GM10266 (cell line): ENCODE results near the gene C1orf35.

Source experiments
- DNase-seq: peaks from one replicate; pipeline ENCODE4 v3.0.0; 2012; ENCODE audit errors: extremely low spot score
- CTCF ChIP-seq: IDR thresholded peaks from 2 replicates; pipeline ENCODE4 v1.5.1; 2012; ENCODE audit warnings: mild to moderate bottlenecking, low read depth; ENCODE audit not compliant: control insufficient read depth, insufficient read depth; ENCODE audit errors: missing control alignments

C1orf35 gene

GRCh38 chr1:228070851-228071250 is 32.3 kb downstream of the C1orf35 start:
- no peak for TF ChIP-seq CTCF
- DNase-seq, result no peak

GRCh38 chr1:228070173-228070572 is 33.0 kb downstream of the C1orf35 start:
- no peak for DNase-seq
- TF ChIP-seq CTCF, result no peak

- no peak for TF ChIP-seq CTCF
- DNase-seq, result no peak
Measured at GRCh38 chr1:228068359-228068758, 34.8 kb downstream of the C1orf35 start.

DNA sequence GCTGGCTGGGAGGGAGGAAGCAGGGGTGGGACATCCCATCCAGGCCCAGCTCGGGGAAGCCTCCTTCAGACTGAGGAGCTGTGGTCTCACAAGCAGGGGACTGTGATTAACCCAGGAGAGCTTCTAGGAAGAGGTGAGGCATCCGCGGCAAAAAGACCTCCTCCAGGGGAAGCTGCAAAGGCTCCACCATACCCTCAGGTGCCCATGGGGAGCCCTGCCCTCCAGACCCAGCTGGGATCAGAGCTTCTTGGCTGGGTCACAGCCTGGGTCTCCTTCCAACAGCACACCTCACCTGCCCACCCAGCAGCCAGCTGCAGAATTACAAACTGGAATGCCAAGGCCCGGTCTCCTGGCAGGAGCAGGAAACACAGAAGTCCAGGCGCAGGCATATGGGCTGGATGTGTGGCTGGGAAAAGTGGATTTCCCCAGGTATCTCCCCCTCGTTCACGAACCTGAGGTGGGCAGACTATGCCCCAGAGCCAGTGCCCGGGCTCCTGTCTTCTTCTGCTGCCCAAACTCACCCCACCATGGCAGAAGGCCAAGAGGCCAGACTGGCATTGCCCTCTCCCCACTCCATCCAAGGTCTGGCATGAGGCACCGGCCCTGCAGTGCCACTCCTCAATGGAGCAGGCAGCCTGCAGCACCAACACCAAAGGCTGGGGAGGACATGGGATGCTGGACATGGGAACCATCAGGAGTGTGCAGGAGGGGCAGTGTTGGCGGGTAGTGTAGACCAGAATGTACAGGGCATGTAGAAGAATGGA is 36.1 kb downstream of the C1orf35 start:
- DNase-seq, result no peak
- TF ChIP-seq CTCF, result no peak

GRCh38 chr1:228066416-228066815 is 36.7 kb downstream of the C1orf35 start:
- no peak for TF ChIP-seq CTCF
- DNase-seq, result no peak

DNA sequence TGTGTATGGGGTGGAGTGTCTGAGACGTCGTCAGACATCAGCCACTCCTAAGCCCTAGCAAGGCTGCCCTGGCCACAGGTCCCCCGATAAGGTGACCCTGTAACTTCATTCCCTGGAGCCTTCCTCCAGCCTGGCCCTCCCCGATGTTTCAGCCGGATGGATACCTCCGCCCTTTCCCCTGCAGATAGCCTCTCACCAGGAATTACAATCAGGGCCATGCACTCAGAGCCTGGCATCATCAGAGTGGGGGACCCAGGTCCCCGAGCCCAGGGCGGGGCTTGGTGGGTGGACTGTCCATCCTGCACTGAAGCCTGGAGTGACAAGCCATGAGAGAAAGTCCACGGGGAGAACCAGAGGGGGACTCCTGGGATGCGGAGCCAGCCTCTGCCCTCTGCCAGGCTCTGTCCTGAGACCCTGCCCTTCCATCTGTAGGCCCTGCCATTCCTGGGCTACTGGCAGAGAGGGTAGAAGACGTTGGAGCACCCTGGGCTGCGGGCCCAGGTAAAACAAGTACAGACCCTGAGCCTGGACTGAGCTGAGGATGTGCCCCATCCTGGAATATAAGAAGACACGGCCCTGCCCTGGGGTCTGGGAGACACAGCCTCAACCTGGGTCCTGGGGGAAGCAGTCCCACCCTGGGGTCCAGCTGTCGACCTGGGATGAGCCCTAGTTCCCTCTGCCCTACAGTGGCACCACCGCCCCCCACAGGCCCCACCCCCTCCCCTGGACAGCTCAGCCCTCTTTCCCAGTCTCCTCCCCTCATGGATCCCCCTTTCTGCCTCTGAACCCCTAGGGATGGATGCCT is 37.4 kb downstream of the C1orf35 start:
- no peak for DNase-seq
- no peak for TF ChIP-seq CTCF
